DMS53 (cell line): ENCODE results near the gene ZFYVE28.

Source experiments
- DNase-seq: peaks from one replicate; lab custom pipeline; 2025; lab: John Stamatoyannopoulos, UW

Gene ZFYVE28

GRCh38 chr4:2246384-2247127 is 171.9 kb downstream of the ZFYVE28 start:
- DNase-seq = no peak

- DNase-seq = no peak
These were observed 172.6 kb downstream of the ZFYVE28 start for GRCh38 chr4:2245787-2246275.

- no peak for DNase-seq
These were observed 173.2 kb downstream of the ZFYVE28 start for GRCh38 chr4:2245057-2245786.

GRCh38 chr4:2243681-2244380 is 174.6 kb downstream of the ZFYVE28 start:
- DNase-seq = peak; percentile 52

- peak; percentile 100 for DNase-seq
These were observed 176.8 kb downstream of the ZFYVE28 start, which contains the start of the genes HAUS3 and POLN for GRCh38 chr4:2241410-2242353. Gene HAUS3 (minus strand): TSS chr4:2242121. CDS start chr4:2240946, 1,175 bp downstream. Gene POLN (minus strand): TSS chr4:2242121. CDS start chr4:2229231, 12,890 bp downstream.

GRCh38 chr4:2241003-2241402 is 177.4 kb downstream of the ZFYVE28 start:
- DNase-seq = peak; percentile 48

- DNase-seq = no peak
These were observed 181.3 kb downstream of the ZFYVE28 start for GRCh38 chr4:2236944-2237666.

- DNase-seq = no peak
These were observed 187.4 kb downstream of the ZFYVE28 start for GRCh38 chr4:2231082-2231481.

- DNase-seq = no peak
These were observed 192.2 kb downstream of the ZFYVE28 start for GRCh38 chr4:2226261-2226660.

GRCh38 chr4:2222838-2223237 is 195.6 kb downstream of the ZFYVE28 start:
- DNase-seq = peak; percentile 52

- peak; percentile 44 for DNase-seq
These were observed 197.1 kb downstream of the ZFYVE28 start for GRCh38 chr4:2221378-2221777.

- DNase-seq = peak; percentile 94
These were observed 198.3 kb downstream of the ZFYVE28 start for GRCh38 chr4:2220016-2220630.
